H1 (cell line): Measurements from ENCODE around the gene MXD4. TPM values are rescaled to one million over a fixed set of nuclear protein-coding genes. Genes with fewer than 3 reads are reported as not detected.

Experiments used
- CTCF ChIA-PET: fragments of 300-600 bp; sonication (Branson Sonifier 250); formaldehyde crosslinking; loops from one replicate; lab custom pipeline; 2021; ENCODE audit not compliant: partially characterized antibody; lab: Charles Lee
- POLR2A ChIA-PET: fragments of 300-600 bp; sonication (Branson Sonifier 250); formaldehyde crosslinking; loops from one replicate; lab custom pipeline; 2021; ENCODE audit warnings: inconsistent platforms; ENCODE audit not compliant: partially characterized antibody; lab: Charles Lee
- DNase-seq, 2 experiments: peaks; one replicate each; pipeline versions ENCODE4 v3.0.0 to v3.0.0-alpha.2; 2010 to 2022; ENCODE audit warnings: low spot score in 2 of 2, low read depth in 1 of 2, mixed read lengths in 1 of 2
- FAIRE-seq: peaks from 2 replicates; lab custom pipeline; 2011; peaks lifted over from hg19 to GRCh38; lab: Jason Lieb, UNC
- H2AFZ ChIP-seq: 2 replicates; pipeline ENCODE4 v1.8.1; 2012; ENCODE audit warnings: low read length, inconsistent platforms
- H2AK5ac ChIP-seq: 2 replicates; pipeline ENCODE4 v1.6.1; 2013; ENCODE audit warnings: low read depth, low read length
- H2BK120ac ChIP-seq: replicated peaks from 2 replicates; pipeline ENCODE3; 2013; ENCODE audit warnings: low read depth, low read length, inconsistent platforms
- H2BK12ac ChIP-seq: 2 replicates; pipeline ENCODE4 v1.6.1; 2013; ENCODE audit warnings: low read depth, low read length
- H2BK15ac ChIP-seq: 2 replicates; pipeline ENCODE4 v1.6.1; 2013; ENCODE audit warnings: low read length
- H2BK20ac ChIP-seq: 2 replicates; pipeline ENCODE4 v1.6.1; 2013; ENCODE audit warnings: low read length
- H2BK5ac ChIP-seq: 2 replicates; pipeline ENCODE4 v1.6.1; 2013; ENCODE audit warnings: low read depth, low read length
- H3K14ac ChIP-seq: 2 replicates; pipeline ENCODE4 v1.6.1; 2013; ENCODE audit warnings: inconsistent platforms; ENCODE audit not compliant: insufficient read length
- H3K18ac ChIP-seq: 2 replicates; pipeline ENCODE4 v1.6.1; 2013; ENCODE audit warnings: low read length; ENCODE audit errors: extremely low read depth
- H3K23ac ChIP-seq: 2 replicates; pipeline ENCODE4 v1.6.1; 2013; ENCODE audit warnings: inconsistent platforms; ENCODE audit not compliant: insufficient read length
- H3K23me2 ChIP-seq: 2 replicates; pipeline ENCODE4 v1.6.1; 2013; ENCODE audit warnings: low read depth, low read length
- H3K27ac ChIP-seq: 2 replicates; pipeline ENCODE4 v1.6.1; 2011; ENCODE audit warnings: low read depth, low read length, inconsistent platforms
- H3K27me3 ChIP-seq, 4 experiments: replicated peaks in 1 of 4; 1 replicate in 1 of 4; 2 replicates in 3 of 4; pipeline versions ENCODE4 v1.6.1 to v1.8.1; 2011 to 2013; ENCODE audit warnings: low read length in 3 of 4, mild to moderate bottlenecking in 3 of 4, inconsistent platforms in 2 of 4, mixed read lengths in 2 of 4, moderate library complexity in 1 of 4; ENCODE audit not compliant: control insufficient read depth in 3 of 4, insufficient read depth in 3 of 4; ENCODE audit errors: extremely low read depth in 1 of 4
- H3K36me3 ChIP-seq, 4 experiments: 2 replicates each; pipeline versions ENCODE4 v1.6.1 to v1.8.1; 2011 to 2013; ENCODE audit warnings: mild to moderate bottlenecking in 4 of 4, low read length in 3 of 4, moderate library complexity in 2 of 4, control low read depth in 1 of 4, inconsistent platforms in 1 of 4; ENCODE audit not compliant: insufficient read depth in 4 of 4, control insufficient read depth in 2 of 4
- H3K4ac ChIP-seq: replicated peaks from 2 replicates; pipeline ENCODE3; 2013; ENCODE audit warnings: low read length, low read depth, mixed read lengths, inconsistent platforms; ENCODE audit not compliant: insufficient read length
- H3K4me1 ChIP-seq, 4 experiments: replicated peaks in 1 of 4; 1 replicate in 1 of 4; 2 replicates in 3 of 4; pipeline versions ENCODE4 v1.6.1 to v1.8.1; 2011 to 2013; ENCODE audit warnings: low read length in 3 of 4, inconsistent platforms in 2 of 4, mixed read lengths in 1 of 4; ENCODE audit not compliant: insufficient read depth in 4 of 4, control insufficient read depth in 3 of 4
- H3K4me2 ChIP-seq, 2 experiments: 2 replicates each; pipeline versions ENCODE4 v1.6.1 to v1.8.1; 2011 to 2013; ENCODE audit warnings: low read depth in 2 of 2, low read length in 2 of 2, control low read depth in 1 of 2, inconsistent platforms in 1 of 2, mild to moderate bottlenecking in 1 of 2; ENCODE audit not compliant: insufficient read depth in 1 of 2
- H3K4me3 ChIP-seq, 4 experiments: fragments of 200-600, 300-600 bp in 1 of 4; sonication (generic), shearing (Covaris generic), sonication (Bioruptor Twin) in 1 of 4; 2 replicates each; pipeline versions ENCODE4 v1.5.1 to v1.8.1; 2011 to 2016; ENCODE audit warnings: low read length in 4 of 4, low read depth in 3 of 4, control low read depth in 2 of 4, inconsistent platforms in 2 of 4, mild to moderate bottlenecking in 2 of 4, mixed read lengths in 1 of 4, moderate library complexity in 1 of 4; ENCODE audit not compliant: insufficient read depth in 2 of 4; ENCODE audit errors: extremely low read depth in 1 of 4
- H3K56ac ChIP-seq: replicated peaks from 2 replicates; pipeline ENCODE3; 2013; ENCODE audit warnings: low read depth, mild to moderate bottlenecking, mixed read lengths, low read length, inconsistent platforms; ENCODE audit not compliant: insufficient read length
- H3K79me1 ChIP-seq: 2 replicates; pipeline ENCODE4 v1.6.1; 2013; ENCODE audit warnings: low read depth, low read length, control low read depth
- H3K79me2 ChIP-seq, 2 experiments: 2 replicates each; pipeline versions ENCODE4 v1.6.1 to v1.8.1; 2012 to 2013; ENCODE audit warnings: low read length in 2 of 2, mild to moderate bottlenecking in 2 of 2, inconsistent platforms in 1 of 2; ENCODE audit not compliant: insufficient read depth in 2 of 2, control insufficient read depth in 1 of 2
- H3K9ac ChIP-seq, 4 experiments: replicated peaks in 1 of 4; 1 replicate in 1 of 4; 2 replicates in 3 of 4; pipeline versions ENCODE4 v1.6.1 to v1.8.1; 2011 to 2013; ENCODE audit warnings: low read depth in 3 of 4, low read length in 3 of 4, control low read depth in 2 of 4, mild to moderate bottlenecking in 2 of 4, moderate library complexity in 2 of 4, inconsistent platforms in 1 of 4; ENCODE audit errors: extremely low read depth in 1 of 4
- H3K9me3 ChIP-seq, 2 experiments: 2 replicates each; pipeline versions ENCODE4 v1.6.1 to v1.8.1; 2012 to 2013; ENCODE audit warnings: mild to moderate bottlenecking in 2 of 2, moderate library complexity in 2 of 2, control low read depth in 1 of 2, inconsistent platforms in 1 of 2, low read depth in 1 of 2, low read length in 1 of 2, mixed read lengths in 1 of 2; ENCODE audit not compliant: insufficient read depth in 2 of 2
- H4K20me1 ChIP-seq, 2 experiments: replicated peaks in 1 of 2; 2 replicates each; pipeline versions ENCODE3 to v1.8.1; 2011 to 2013; ENCODE audit warnings: inconsistent platforms in 2 of 2, low read length in 2 of 2, mild to moderate bottlenecking in 1 of 2; ENCODE audit not compliant: insufficient read depth in 2 of 2, control insufficient read depth in 1 of 2
- H4K5ac ChIP-seq: 2 replicates; pipeline ENCODE4 v1.6.1; 2013; ENCODE audit warnings: low read length, low read depth, mixed read lengths, inconsistent platforms; ENCODE audit not compliant: insufficient read length
- H4K8ac ChIP-seq: 2 replicates; pipeline ENCODE4 v1.8.0; 2013; ENCODE audit warnings: mild to moderate bottlenecking, moderate library complexity, low read length, inconsistent platforms; ENCODE audit not compliant: insufficient read depth; ENCODE audit errors: extremely low read depth
- H4K91ac ChIP-seq: replicated peaks from 2 replicates; pipeline ENCODE3; 2013; ENCODE audit warnings: low read length, mixed read lengths, inconsistent platforms; ENCODE audit not compliant: insufficient read length
- PHF8 ChIP-seq: fragments of 200-600 bp; sonication (generic); conservative IDR thresholded peaks from 2 replicates; pipeline ENCODE4 v1.7.1; 2012; ENCODE audit warnings: low read depth, mild to moderate bottlenecking, inconsistent platforms, low read length, moderate library complexity
- SIRT6 ChIP-seq: IDR thresholded peaks from one replicate; pipeline ENCODE4 v1.7.1; 2012; ENCODE audit warnings: low read length, inconsistent platforms
- WGBS, 2 experiments: shearing (Covaris generic) in 1 of 2; methylation state at CpG; one replicate each; pipeline versions ENCODE4 v1.1.6 to v1.1.7; 2013 to 2015; ENCODE audit warnings: low lambda C conversion rate in 2 of 2, mixed read lengths in 2 of 2, inconsistent platforms in 1 of 2, low coverage in 1 of 2, missing lambda C conversion rate in 1 of 2; ENCODE audit not compliant: insufficient replicate concordance in 2 of 2, insufficient coverage in 1 of 2, insufficient read length in 1 of 2; ENCODE audit errors: extremely low coverage in 1 of 2, missing lambda C conversion rate in 1 of 2; 5-methylcytosine and 5-hydroxymethylcytosine counted together
- long read RNA-seq, 2 experiments: library from RNA in 1 of 2; library from capped mRNA in 1 of 2; stranded (forward); transcript quantifications; one replicate each; pipeline ENCODE4 v2.0.0, GENCODE V29; 2021; ENCODE audit warnings: inconsistent platforms in 1 of 2
- polyA minus RNA-seq, 3 experiments: library from RNA; depleted of rRNA, polyadenylated mRNA; stranded (reverse); fragments of >200 nt; gene quantifications; 1 replicate in 2 of 3; 2 replicates in 1 of 3; pipeline ENCODE4 v1.2.3, GENCODE V29; 2011
- polyA plus RNA-seq, 7 experiments: library from polyadenylated mRNA; depleted of rRNA in 3 of 7; stranded (reverse) in 5 of 7; unstranded in 2 of 7; fragments of >200 nt in 5 of 7; fragments of 200-250 nt in 2 of 7; gene quantifications; 1 replicate in 5 of 7; 2 replicates in 1 of 7; 4 replicates in 1 of 7; pipeline versions ENCODE4 v1.2.1 to v1.2.3, GENCODE V29; 2011 to 2013; ENCODE audit warnings: missing spikeins in 2 of 7, mixed read lengths in 2 of 7
- total RNA-seq: library from RNA; stranded (reverse); fragmentation: NEBNext Ultra II Directional; extraction: Animal tissue kit (Norgen Biotek cat#: 25700); gene quantifications from 2 replicates; pipeline ENCODE4 v1.2.1, GENCODE V29; 2021

The MXD4 gene
- total RNA-seq (20.8 and 24.6 TPM in 2 replicates), polyA plus RNA-seq (2011; rRNA removed) (18.0 and 24.1 TPM in 2 replicates), polyA minus RNA-seq (2011; rRNA and poly(A)+ RNA removed) (12.7 and 13.1 TPM in 2 replicates)
- 17.9 TPM for polyA plus RNA-seq (2011; cell fraction: cytosol; rRNA removed)
- polyA plus RNA-seq (2011; cell fraction: nucleus; rRNA removed), result 40.1 TPM
- 14.9 to 16.5 TPM (median 15.7 TPM) in 4 replicates for polyA plus RNA-seq (2012, experiment 1 of 2)
- polyA plus RNA-seq (2012, experiment 2 of 2), result 16.5 TPM
- 13.4 TPM for polyA plus RNA-seq (2013, experiment 1 of 2)
- 14.2 TPM for polyA plus RNA-seq (2013, experiment 2 of 2)
- polyA minus RNA-seq (2011; cell fraction: cytosol; rRNA and poly(A)+ RNA removed), result 13.5 TPM
- 15.7 TPM for polyA minus RNA-seq (2011; cell fraction: nucleus; rRNA and poly(A)+ RNA removed)
- long read RNA-seq, experiment 1, full-length matches to known transcripts, result 14 of 36 reads
- long read RNA-seq, experiment 1, partial matches to known transcripts, result 5 of 36 reads
- long read RNA-seq, experiment 1, other reads (novel, unspliced or antisense), result 17 of 36 reads
- long read RNA-seq, experiment 2, partial matches to known transcripts, result 0 of 2 reads
- long read RNA-seq, experiment 2, other reads (novel, unspliced or antisense), result 2 of 2 reads

GRCh38 chr4:2261853-2262144 lies at the start of gene MXD4:
TSS of gene MXD4 (minus strand) at chr4:2262109. CDS start at chr4:2261980, 129 bp downstream.
- WGBS, 2 experiments, result 3% methylated on average over 16 of the region's 46 CpGs; no CpG with 5 or more reads in 1 of the 2 experiments
- Histone ChIP-seq H3K56ac (no peak within 1 kb of the TSS), H3K9me3 (no peaks in the 10 kb centered on the region), H4K8ac (peak within 1 kb of the TSS; percentile 89), H2AK5ac (no peak within 1 kb of the TSS), H4K5ac (peak within 1 kb of the TSS; percentile 15), H3K4me1 (peaks cover 0 to 9% (median 4%) of the 10 kb centered on the region in 4 experiments; a peak in 5 of 7 replicates), H3K27me3 (no peaks in the 10 kb centered on the region), H2BK5ac (no peak within 1 kb of the TSS), H3K4me3 (peak within 1 kb of the TSS; percentile 51 to 89 (median 59)), H2AFZ (peak within 1 kb of the TSS; percentile 29; the same call in 1 of the 2 replicates), H2BK20ac (no peak within 1 kb of the TSS), H2BK12ac (no peak within 1 kb of the TSS), H3K4me2 (peak within 1 kb of the TSS; percentile 65 to 96), H4K20me1 (peaks cover 0 to 6% of the 10 kb centered on the region in 2 experiments), H3K79me1 (no peaks in the 10 kb centered on the region), H3K4ac (no peak within 1 kb of the TSS), H3K27ac (0 out of 2 replicates have a peak within 1 kb of the TSS, but pooled peaks have one; percentile 7), H3K9ac (peak within 1 kb of the TSS in 3 of 4 experiments; percentile 8 to 80 (median 28); a peak in 5 of 7 replicates), H3K14ac (no peak within 1 kb of the TSS), H3K18ac (no peak within 1 kb of the TSS; the same call in 1 of the 2 replicates), H3K23me2 (peaks cover 10% of the 10 kb centered on the region; the same call in 1 of the 2 replicates), H2BK120ac (no peak within 1 kb of the TSS), H2BK15ac (no peak within 1 kb of the TSS), H3K23ac (no peak within 1 kb of the TSS), H3K36me3 (no peaks in the 10 kb centered on the region; a peak in 1 of 8 replicates), H4K91ac (peak within 1 kb of the TSS; percentile 10), H3K79me2 (no peaks in the 10 kb centered on the region)
- CTCF ChIA-PET, result interaction anchor here (2.2 kb wide), 1 partner anchor 41 kb away, joined by 6 read pairs; no protein-coding TSS in a partner anchor
- no peak for DNase-seq
- POLR2A ChIA-PET, result interaction anchor here (1.0 to 1.3 kb wide), 3 partner anchors 73 to 207 kb away, joined by 3 to 7 read pairs (median 3); partner anchors contain the start of gene RNF4
- no peak for FAIRE-seq
- TF ChIP-seq SIRT6 (no peak), PHF8 (peak; percentile 16)
